Fibroblast of the aortic adventitia (primary cell): ENCODE data around the gene TCEAL6. TPM values are rescaled to one million over a fixed set of nuclear protein-coding genes. Genes with fewer than 3 reads are reported as not detected.
A peak's percentile ranks its signal among the peaks of the same experiment; 100 is the strongest.
"Not testable (repeated sequence)": the region's sequence is repeated elsewhere in the genome, so short reads cannot be mapped to it uniquely, and the experiment has no call there.

ENCODE experiments used
- DNase-seq: peaks from one replicate; pipeline ENCODE4 v3.0.0-alpha.2; 2010; ENCODE audit warnings: low read depth
- H3K4me3 ChIP-seq: 2 replicates; pipeline ENCODE4 v1.5.1; 2011; ENCODE audit warnings: low read depth, mild to moderate bottlenecking, control low read depth, low read length, moderate library complexity
- total RNA-seq: library from RNA; depleted of rRNA; stranded (reverse); fragments of >200 nt; gene quantifications from 2 replicates; pipeline ENCODE4 v1.2.3, GENCODE V29; 2012; ENCODE audit warnings: low replicate concordance
- TF ChIP-seq, protein P1 (sequence below): IDR thresholded peaks from 2 replicates; pipeline ENCODE4 v1.5.1; 2011; ENCODE audit warnings: mild to moderate bottlenecking, low read length, control low read depth, inconsistent platforms; ENCODE audit not compliant: insufficient read depth

TCEAL6 gene
- total RNA-seq, 1 donor = not detected

DNA sequence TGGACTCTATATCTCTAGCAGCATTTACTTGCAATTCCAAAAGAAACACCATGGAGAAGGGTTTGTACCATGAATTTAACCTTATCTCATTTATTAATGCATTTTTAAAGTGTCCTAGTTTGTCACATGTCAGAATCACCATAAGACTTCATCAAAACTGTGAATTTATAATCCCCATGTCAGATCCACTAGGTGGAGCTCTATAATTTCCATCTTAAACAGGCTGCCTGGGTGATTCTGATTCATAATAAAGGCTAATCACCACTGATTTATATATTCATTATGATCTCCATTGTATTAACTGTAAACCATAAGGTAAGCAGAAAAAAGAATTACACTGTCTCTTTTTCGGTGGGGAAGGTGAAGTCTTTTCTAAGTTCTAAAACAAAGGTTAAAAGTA lies 12.8 kb downstream of the TCEAL6 start:
- H3K4me3 ChIP-seq = no peak overlapping the region
- DNase-seq = peak; percentile 11
- TF ChIP-seq, protein P1, sequence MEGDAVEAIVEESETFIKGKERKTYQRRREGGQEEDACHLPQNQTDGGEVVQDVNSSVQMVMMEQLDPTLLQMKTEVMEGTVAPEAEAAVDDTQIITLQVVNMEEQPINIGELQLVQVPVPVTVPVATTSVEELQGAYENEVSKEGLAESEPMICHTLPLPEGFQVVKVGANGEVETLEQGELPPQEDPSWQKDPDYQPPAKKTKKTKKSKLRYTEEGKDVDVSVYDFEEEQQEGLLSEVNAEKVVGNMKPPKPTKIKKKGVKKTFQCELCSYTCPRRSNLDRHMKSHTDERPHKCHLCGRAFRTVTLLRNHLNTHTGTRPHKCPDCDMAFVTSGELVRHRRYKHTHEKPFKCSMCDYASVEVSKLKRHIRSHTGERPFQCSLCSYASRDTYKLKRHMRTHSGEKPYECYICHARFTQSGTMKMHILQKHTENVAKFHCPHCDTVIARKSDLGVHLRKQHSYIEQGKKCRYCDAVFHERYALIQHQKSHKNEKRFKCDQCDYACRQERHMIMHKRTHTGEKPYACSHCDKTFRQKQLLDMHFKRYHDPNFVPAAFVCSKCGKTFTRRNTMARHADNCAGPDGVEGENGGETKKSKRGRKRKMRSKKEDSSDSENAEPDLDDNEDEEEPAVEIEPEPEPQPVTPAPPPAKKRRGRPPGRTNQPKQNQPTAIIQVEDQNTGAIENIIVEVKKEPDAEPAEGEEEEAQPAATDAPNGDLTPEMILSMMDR = peak; percentile 47

DNA sequence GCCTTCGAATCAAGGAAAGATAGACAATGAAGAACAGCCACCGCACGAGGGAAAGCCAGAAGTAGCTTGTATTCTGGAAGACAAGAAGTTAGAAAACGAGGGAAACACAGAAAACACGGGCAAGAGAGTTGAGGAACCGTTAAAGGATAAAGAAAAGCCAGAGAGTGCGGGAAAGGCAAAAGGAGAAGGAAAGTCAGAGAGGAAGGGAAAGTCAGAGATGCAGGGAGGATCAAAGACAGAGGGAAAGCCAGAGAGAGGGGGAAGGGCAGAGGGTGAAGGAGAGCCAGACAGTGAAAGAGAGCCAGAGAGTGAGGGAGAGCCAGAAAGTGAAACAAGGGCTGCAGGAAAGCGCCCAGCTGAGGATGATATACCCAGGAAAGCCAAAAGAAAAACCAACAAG lies 15.4 kb downstream of the TCEAL6 start:
- no peak overlapping the region for H3K4me3 ChIP-seq
- TF ChIP-seq, protein P1 = no peak
- DNase-seq = no peak

DNA sequence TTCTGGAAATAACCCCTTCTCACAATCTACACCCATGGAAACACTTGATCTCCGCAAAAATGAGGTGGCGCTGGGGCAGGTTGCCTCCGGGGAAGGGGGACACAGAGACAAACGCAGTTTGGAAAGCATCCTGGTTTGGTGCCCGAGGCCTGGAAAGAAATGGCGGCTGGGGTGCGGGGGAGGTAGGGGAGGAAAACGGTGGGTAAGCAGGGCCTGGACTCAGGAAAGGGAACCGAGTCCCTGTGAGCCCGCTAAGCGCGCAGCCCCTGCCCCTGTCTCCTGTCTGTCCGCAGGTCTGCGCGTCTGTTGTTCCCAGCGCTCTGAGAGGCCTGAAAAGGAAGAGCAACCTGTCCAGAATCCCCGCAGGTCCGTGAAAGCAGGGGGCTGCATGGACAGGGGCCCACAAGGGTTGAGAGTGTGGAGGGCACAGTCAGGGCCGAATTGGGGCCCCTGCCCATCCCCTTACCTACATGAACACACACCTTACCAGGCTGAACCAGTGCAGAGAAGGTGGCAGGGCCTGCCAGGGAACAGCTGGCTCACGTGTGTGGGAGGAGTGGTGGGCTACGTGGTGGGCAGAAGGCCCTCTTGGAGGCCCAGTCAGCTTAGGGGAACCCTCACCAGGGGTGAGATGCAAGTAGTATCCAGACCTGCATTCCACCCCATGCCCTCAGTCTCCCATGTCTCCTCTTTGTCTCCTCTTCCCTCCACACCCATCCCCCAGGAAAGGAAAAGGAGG lies 16.0 kb downstream of the TCEAL6 start:
- H3K4me3 ChIP-seq, DNase-seq: not testable (repeated sequence)

DNA sequence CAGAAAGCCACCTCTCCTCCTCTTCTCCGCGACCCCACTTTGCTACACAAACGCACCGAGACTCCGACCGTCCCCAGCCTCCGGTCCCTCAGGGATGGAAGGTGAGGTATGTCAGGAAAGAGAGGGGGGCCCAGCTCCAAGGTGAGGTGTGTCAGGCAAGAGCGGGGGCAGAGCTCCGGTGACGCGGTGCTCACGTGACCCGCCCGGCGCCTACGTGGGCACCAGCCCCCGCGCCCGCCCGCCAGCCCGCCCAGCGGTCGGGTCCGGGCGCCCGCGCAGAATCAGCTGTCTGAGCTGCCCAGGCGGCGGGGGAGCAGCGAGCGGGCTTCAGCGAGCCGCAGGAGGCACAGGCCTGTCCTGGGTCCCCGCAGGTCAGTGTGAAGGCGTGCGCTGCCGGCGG lies 16.8 kb downstream of the TCEAL6 start, which contains the start of gene TCEAL2:
TSS of gene TCEAL2 (plus strand) at position 244 of the 400 bp plus-strand sequence. CDS start 1,152 bp downstream, outside the sequence.
- not testable (repeated sequence) for DNase-seq, H3K4me3 ChIP-seq

DNA sequence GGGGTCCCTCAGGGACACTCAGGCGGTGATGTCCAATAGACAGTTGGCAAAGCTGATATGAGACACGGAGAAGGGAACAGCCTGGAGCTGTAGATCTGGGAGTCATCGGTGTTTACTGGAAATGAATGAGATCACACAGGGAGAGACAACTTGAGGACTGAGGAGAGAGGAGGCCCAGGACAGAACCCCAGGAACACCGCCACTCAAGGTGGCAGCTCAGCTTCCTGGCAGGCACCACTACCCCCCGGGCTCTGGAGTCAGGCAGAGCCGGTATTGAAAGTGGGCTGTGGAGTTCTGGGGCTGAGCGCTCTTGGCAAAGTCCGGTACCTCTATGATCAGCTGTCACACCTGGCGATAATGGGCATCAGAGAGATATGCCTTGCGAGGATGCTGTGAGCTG lies 17.3 kb downstream of the TCEAL6 start:
- not testable (repeated sequence) for H3K4me3 ChIP-seq, DNase-seq

DNA sequence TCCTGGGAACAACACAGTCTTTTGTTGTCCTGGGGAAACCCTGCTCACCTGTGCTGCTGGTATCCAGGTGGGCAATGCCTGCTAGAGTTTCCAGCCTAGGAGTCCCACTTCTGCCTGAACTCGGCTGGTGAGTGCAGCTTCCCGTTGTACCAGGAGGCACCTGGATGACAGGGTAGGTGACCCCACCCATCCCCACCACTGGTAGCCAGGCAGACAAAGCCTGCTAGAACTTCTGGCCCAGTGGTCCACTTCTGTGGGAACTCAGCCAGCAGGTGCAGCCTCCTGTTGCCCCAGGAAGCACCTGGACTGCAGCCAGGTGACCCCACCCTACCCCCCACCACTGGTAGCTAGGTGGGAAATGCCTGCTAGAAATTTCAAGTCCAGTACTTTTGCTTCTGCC lies 26.5 kb downstream of the TCEAL6 start:
- TF ChIP-seq, protein P1 = no peak
- no peak for DNase-seq

DNA sequence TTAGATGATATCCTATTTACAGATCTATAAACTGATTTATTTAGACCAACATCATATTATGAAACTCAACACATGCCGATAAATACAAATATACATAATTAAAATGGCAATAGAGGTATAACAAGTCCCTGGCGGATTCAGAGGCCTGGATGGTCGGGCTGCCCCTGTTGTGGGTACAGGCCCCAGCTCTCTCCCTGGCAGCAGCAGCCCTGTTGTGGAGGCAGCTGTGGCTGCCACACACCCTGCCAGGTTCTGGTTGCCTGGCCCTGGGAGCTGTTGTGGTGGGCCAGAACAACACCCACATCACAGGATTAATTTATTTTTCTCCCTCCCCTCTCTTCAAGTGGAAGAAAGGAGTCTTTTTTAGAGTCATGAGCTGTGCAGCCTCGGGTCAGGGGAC lies 28.9 kb downstream of the TCEAL6 start:
- no peak overlapping the region for H3K4me3 ChIP-seq
- TF ChIP-seq, protein P1 = no peak
- DNase-seq = no peak

More for the DNA sequence above, 26.5 kb downstream of the TCEAL6 start:
- H3K4me3 ChIP-seq = no peak overlapping the region

Other genes starting within 250 kb of the TCEAL6 start
- gene ZMAT1, start 210.5 kb downstream of the TCEAL6 start, total RNA-seq = 0.08 and 0.18 TPM in 2 replicates
- gene TCEAL2, start 16.8 kb downstream of the TCEAL6 start, total RNA-seq = not detected in 2 replicates
- 0.09 TPM in 1 of 2 replicates, not detected in the other for gene BEX5, start 13.5 kb upstream of the TCEAL6 start, total RNA-seq
- gene TCP11X1, start 72.8 kb upstream of the TCEAL6 start, total RNA-seq = not detected in 2 replicates
- gene NXF2, start 104.7 kb upstream of the TCEAL6 start, total RNA-seq = not detected in 2 replicates